Lung (tissue), 12 donors: ENCODE measurements around the gene MEDAG. TPM values are rescaled to one million over a fixed set of nuclear protein-coding genes. Genes with fewer than 3 reads are reported as not detected.

Source experiments
- ATAC-seq: fragments of 200-7000 bp; cut with Tn5 transposase; one replicate; pipeline ENCODE4 v1.9.1; 2020; ENCODE audit warnings: moderate number of reproducible peaks; ENCODE audit not compliant: insufficient read depth, low FRiP score
- DNase-seq, 3 donors: peaks; one replicate each; pipeline ENCODE4 v3.0.0-alpha.2; 2013 to 2017
- H3K27ac ChIP-seq, 2 donors: one replicate each; pipeline ENCODE4 v1.5.1; 2013; ENCODE audit warnings: mild to moderate bottlenecking in 2 of 2, moderate library complexity in 2 of 2, control low read depth in 1 of 2, inconsistent platforms in 1 of 2, low read depth in 1 of 2, low read length in 1 of 2
- H3K27me3 ChIP-seq, 3 donors: one replicate each; pipeline ENCODE4 v1.5.1; 2013; ENCODE audit warnings: low read length in 2 of 3; ENCODE audit not compliant: control insufficient read depth in 3 of 3, insufficient read depth in 3 of 3
- H3K36me3 ChIP-seq, 4 donors: one replicate each; pipeline ENCODE4 v1.5.1; 2013; ENCODE audit warnings: low read length in 4 of 4, mild to moderate bottlenecking in 1 of 4, moderate library complexity in 1 of 4; ENCODE audit not compliant: control insufficient read depth in 4 of 4, insufficient read depth in 4 of 4
- H3K4me1 ChIP-seq, 5 donors: one replicate each; pipeline ENCODE4 v1.5.1; 2013; ENCODE audit warnings: low read length in 5 of 5, mild to moderate bottlenecking in 2 of 5, moderate library complexity in 1 of 5; ENCODE audit not compliant: control insufficient read depth in 5 of 5, insufficient read depth in 5 of 5
- H3K4me3 ChIP-seq: one replicate; pipeline ENCODE4 v1.5.1; 2013; ENCODE audit warnings: mild to moderate bottlenecking, control low read depth, moderate library complexity
- H3K9ac ChIP-seq, 2 donors: one replicate each; pipeline ENCODE4 v1.5.1; 2013; ENCODE audit warnings: low read length in 2 of 2, control low read depth in 1 of 2; ENCODE audit not compliant: insufficient read depth in 1 of 2
- H3K9me3 ChIP-seq, 4 donors: one replicate each; pipeline ENCODE4 v1.5.1; 2013; ENCODE audit warnings: low read length in 3 of 4, mild to moderate bottlenecking in 1 of 4, moderate library complexity in 1 of 4; ENCODE audit not compliant: control insufficient read depth in 4 of 4, insufficient read depth in 3 of 4
- CTCF ChIP-seq: IDR thresholded peaks from 2 replicates; pipeline ENCODE4 v1.5.1; 2012; ENCODE audit warnings: mild to moderate bottlenecking; ENCODE audit errors: control extremely low read depth, extremely low read depth
- WGBS, 2 donors: extraction: QIAGEN DNeasy Blood & Tissue Kit; methylation state at CpG; one replicate each; pipeline ENCODE4 v1.1.7; 2013; 5-methylcytosine and 5-hydroxymethylcytosine counted together
- polyA plus RNA-seq, 2 donors: library from polyadenylated mRNA; stranded (reverse); fragments of 200-250 nt; gene quantifications; one replicate each; pipeline ENCODE4 v1.2.1, GENCODE V29; 2013
- total RNA-seq, 2 donors: library from RNA; depleted of rRNA in 1 of 2; stranded (reverse); fragments of >200 nt in 1 of 2; gene quantifications; one replicate each; pipeline ENCODE4 v1.2.1, GENCODE V29; 2014 to 2021
- donor health status: control.
- donor health status: control.
- donor health status: Bipolar disorder and iron deficiency.
- donor health status: healthy.
- donor health status: DM: yes; HTN: yes; CAD: no.

The MEDAG gene
- total and polyA plus RNA-seq, 4 donors: 0.97 to 14.4 (median 8.4) TPM

- H3K36me3 ChIP-seq: no peaks in the 10 kb centered on the region
- H3K27me3 ChIP-seq: no peaks in the 10 kb centered on the region
- peak overlapping the region in 1 of 2 donors; percentile 30 for H3K9ac ChIP-seq
- no peak overlapping the region for H3K4me3 ChIP-seq
- WGBS, 2 donors: 77 to 79% methylated on average over 5 of the region's 5 CpGs
- peaks cover 0 to 60% (median 27%) of the 10 kb centered on the region in 5 donors for H3K4me1 ChIP-seq
- ATAC-seq (no peak), DNase-seq (peak; percentile 49 to 75 (median 69))
- TF ChIP-seq CTCF: no peak
- no peak overlapping the region for H3K27ac ChIP-seq
- no peaks in the 10 kb centered on the region for H3K9me3 ChIP-seq
Observed at GRCh38 chr13:30864433-30865122, 41.5 kb upstream of the MEDAG start.

GRCh38 chr13:30865123-30866049, 40.7 kb upstream of the MEDAG start:
- peak overlapping the region; percentile 25 to 42 for H3K27ac ChIP-seq
- H3K9ac ChIP-seq: peak overlapping the region in 1 of 2 donors; percentile 30
- H3K4me3 ChIP-seq: no peak overlapping the region
- peaks cover 0 to 67% (median 31%) of the 10 kb centered on the region in 5 donors for H3K4me1 ChIP-seq
- DNase-seq (peak; percentile 85 to 92 (median 90)), ATAC-seq (peak; percentile 84)
- H3K9me3 ChIP-seq: no peaks in the 10 kb centered on the region
- no peaks in the 10 kb centered on the region for H3K36me3 ChIP-seq
- 38 to 47% methylated on average over 17 of the region's 17 CpGs for WGBS, 2 donors
- H3K27me3 ChIP-seq: no peaks in the 10 kb centered on the region
- peak; percentile 62 for TF ChIP-seq CTCF

DNA sequence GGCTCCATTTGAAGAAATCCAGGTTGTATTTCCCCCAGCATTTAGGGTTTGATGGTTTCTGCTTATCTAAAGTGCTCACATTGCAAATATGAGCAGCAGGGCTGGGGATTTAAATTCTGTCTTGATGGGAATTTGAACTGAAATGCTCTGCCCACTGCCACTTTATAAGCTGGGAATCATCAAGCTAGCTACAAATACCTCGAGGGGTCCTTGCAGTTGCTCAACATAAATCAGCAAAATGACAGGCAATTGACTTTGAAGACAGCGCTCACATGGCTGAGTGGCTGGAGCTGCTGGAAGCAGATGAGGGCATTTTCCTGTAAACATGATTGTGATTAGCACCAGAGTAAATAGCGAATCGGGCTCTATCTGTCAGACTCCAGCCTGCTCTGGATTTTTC, 39.4 kb upstream of the MEDAG start:
- 54 to 67% methylated on average over 4 of the region's 4 CpGs for WGBS, 2 donors
- H3K27ac ChIP-seq: no peak overlapping the region
- H3K27me3 ChIP-seq: no peaks in the 10 kb centered on the region
- no peaks in the 10 kb centered on the region for H3K9me3 ChIP-seq
- H3K36me3 ChIP-seq: no peaks in the 10 kb centered on the region
- H3K9ac ChIP-seq: no peak overlapping the region
- DNase-seq (peak in 1 of 3 donors; percentile 72), ATAC-seq (no peak)
- peaks cover 0 to 74% (median 31%) of the 10 kb centered on the region in 5 donors for H3K4me1 ChIP-seq
- no peak overlapping the region for H3K4me3 ChIP-seq
- no peak for TF ChIP-seq CTCF
